SK-N-SH (cell line): ENCODE measurements around the gene ATXN7.

Experiments used
- EZH2phosphoT487 ChIP-seq: fragments of 200-600 bp; sonication (generic); IDR thresholded peaks from 2 replicates; pipeline ENCODE4 v1.6.1; 2017; ENCODE audit warnings: low read depth, mixed run types, mild to moderate bottlenecking, antibody characterized with exemption, moderate library complexity, borderline replicate concordance
- FOXJ3 ChIP-seq: sonication (generic); formaldehyde crosslinking; IDR thresholded peaks from 2 replicates; pipeline ENCODE4 v1.5.1; 2020; ENCODE audit warnings: mild to moderate bottlenecking, missing genetic modification reagents
- RCOR1 ChIP-seq: fragments of 150-350 bp; IDR thresholded peaks from 2 replicates; pipeline ENCODE4 v1.6.1; 2017; ENCODE audit warnings: antibody characterized with exemption, low read length
- TF ChIP-seq, protein P1 (sequence below): IDR thresholded peaks from 2 replicates; pipeline ENCODE4 v1.4.0; 2012; ENCODE audit warnings: low read depth, borderline replicate concordance
- TF ChIP-seq, protein P2 (sequence below): fragments of 150-350 bp; IDR thresholded peaks from 2 replicates; pipeline ENCODE4 v1.6.1; 2017; ENCODE audit warnings: antibody characterized with exemption, low read length, low read depth, borderline replicate concordance

DNA sequence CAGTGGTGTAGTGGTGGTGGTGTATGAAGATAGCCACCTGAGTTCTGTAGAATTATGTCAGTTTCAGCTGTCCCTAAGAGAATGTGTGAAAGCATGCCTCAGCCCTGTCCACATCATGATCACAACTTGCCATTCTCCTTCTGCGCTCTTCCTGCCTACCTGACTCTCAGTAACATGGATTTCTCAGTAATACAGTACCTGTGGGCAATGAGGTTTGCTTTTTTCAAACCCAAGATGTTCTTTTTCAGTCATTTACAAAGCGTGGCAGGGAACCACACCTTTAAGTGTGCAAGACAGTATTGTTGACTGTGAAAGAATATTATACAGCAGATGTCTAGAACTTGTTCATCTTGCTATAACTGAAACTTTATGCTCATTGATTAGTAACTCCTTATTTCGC is 120.7 kb downstream of the ATXN7 start:
- TF ChIP-seq, protein P1, sequence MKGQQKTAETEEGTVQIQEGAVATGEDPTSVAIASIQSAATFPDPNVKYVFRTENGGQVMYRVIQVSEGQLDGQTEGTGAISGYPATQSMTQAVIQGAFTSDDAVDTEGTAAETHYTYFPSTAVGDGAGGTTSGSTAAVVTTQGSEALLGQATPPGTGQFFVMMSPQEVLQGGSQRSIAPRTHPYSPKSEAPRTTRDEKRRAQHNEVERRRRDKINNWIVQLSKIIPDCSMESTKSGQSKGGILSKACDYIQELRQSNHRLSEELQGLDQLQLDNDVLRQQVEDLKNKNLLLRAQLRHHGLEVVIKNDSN: no peak
- TF ChIP-seq EZH2phosphoT487: no peak
- no peak for TF ChIP-seq FOXJ3 (CRISPR knock-in tag)
- TF ChIP-seq, protein P2, sequence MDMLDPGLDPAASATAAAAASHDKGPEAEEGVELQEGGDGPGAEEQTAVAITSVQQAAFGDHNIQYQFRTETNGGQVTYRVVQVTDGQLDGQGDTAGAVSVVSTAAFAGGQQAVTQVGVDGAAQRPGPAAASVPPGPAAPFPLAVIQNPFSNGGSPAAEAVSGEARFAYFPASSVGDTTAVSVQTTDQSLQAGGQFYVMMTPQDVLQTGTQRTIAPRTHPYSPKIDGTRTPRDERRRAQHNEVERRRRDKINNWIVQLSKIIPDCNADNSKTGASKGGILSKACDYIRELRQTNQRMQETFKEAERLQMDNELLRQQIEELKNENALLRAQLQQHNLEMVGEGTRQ: no peak
- TF ChIP-seq RCOR1: no peak
